Heart right ventricle (tissue), 16 donors: ENCODE results near the gene MRPS17. TPM values are rescaled to one million over a fixed set of nuclear protein-coding genes. Genes with fewer than 3 reads are reported as not detected.

Source experiments
- ATAC-seq, 8 donors: fragments of 200-7000 bp; cut with Tn5 transposase; one replicate each; pipeline ENCODE4 v1.9.1; 2020; ENCODE audit warnings: mild to moderate bottlenecking in 8 of 8, moderate library complexity in 8 of 8, moderate number of reproducible peaks in 1 of 8
- DNase-seq, 2 donors: peaks; one replicate each; pipeline ENCODE4 v3.0.0-alpha.2; 2020
- H3K27ac ChIP-seq, 10 donors: fragments of 200-600 bp; sonication (generic) in 2 of 10; one replicate each; pipeline versions ENCODE4 v1.5.0 to v1.8.0; 2020 to 2022; ENCODE audit warnings: mild to moderate bottlenecking in 3 of 10
- H3K27me3 ChIP-seq, 7 donors: fragments of 200-600 bp; one replicate each; pipeline ENCODE4 v1.8.0; 2021 to 2022; ENCODE audit warnings: mild to moderate bottlenecking in 2 of 7
- H3K36me3 ChIP-seq, 9 donors: fragments of 200-600 bp; sonication (generic) in 1 of 9; one replicate each; pipeline versions ENCODE4 v1.5.0 to v1.8.0; 2020 to 2022; ENCODE audit warnings: mild to moderate bottlenecking in 2 of 9
- H3K4me1 ChIP-seq, 9 donors: fragments of 200-600 bp; sonication (generic) in 1 of 9; one replicate each; pipeline versions ENCODE4 v1.5.0 to v1.8.0; 2020 to 2022; ENCODE audit warnings: mild to moderate bottlenecking in 4 of 9
- H3K4me3 ChIP-seq, 10 donors: fragments of 200-600 bp; sonication (generic) in 2 of 10; one replicate each; pipeline versions ENCODE4 v1.5.0 to v1.8.0; 2020 to 2022; ENCODE audit warnings: mild to moderate bottlenecking in 7 of 10, moderate library complexity in 2 of 10
- H3K9me3 ChIP-seq, 11 donors: fragments of 200-600 bp in 10 of 11; sonication (generic) in 2 of 11; one replicate each; pipeline versions ENCODE4 v1.5.0 to v1.8.0; 2013 to 2022; ENCODE audit warnings: mild to moderate bottlenecking in 2 of 11, control low read depth in 1 of 11, moderate library complexity in 1 of 11
- CTCF ChIP-seq, 9 donors: fragments of 200-600 bp; sonication (generic) in 2 of 9; IDR thresholded peaks; one replicate each; pipeline versions ENCODE4 v1.5.0 to v1.8.0; 2021 to 2022; ENCODE audit warnings: antibody characterized with exemption in 9 of 9, mild to moderate bottlenecking in 5 of 9, moderate library complexity in 1 of 9
- WGBS, 2 donors: extraction: QIAGEN DNeasy Blood & Tissue Kit; methylation state at CpG; one replicate each; pipeline ENCODE4 v1.1.7; 2013; ENCODE audit warnings: inconsistent platforms in 1 of 2; 5-methylcytosine and 5-hydroxymethylcytosine counted together
- intact Hi-C, 10 donors: fragments of 100-400 bp; cut with DNase I; formaldehyde crosslinking; loops; one replicate each; pipeline versions ENCODE4 v1.11.1 to v1.14.2; 2022
- polyA plus RNA-seq, 2 donors: library from polyadenylated mRNA; stranded (reverse); fragments of 200-250 nt; gene quantifications; one replicate each; pipeline ENCODE4 v1.2.3, GENCODE V29; 2013
- total RNA-seq, 10 donors: library from RNA; stranded (reverse); fragmentation: NEBNext Ultra II Directional in 3 of 10; extraction: Animal tissue kit (Norgen Biotek cat#: 25700) in 3 of 10; gene quantifications; one replicate each; pipeline versions ENCODE4 v1.2.1 to v1.2.4, GENCODE V29; 2021 to 2023
- donor health status: Arrhythmogenic right ventricular cardiomyopathy.
- donor health status: ischemic (EF 13 %, LVEDD 7.1; RV severe dilation, severe dysfunction).
- donor health status: healthy with polysubstance abuse.
- donor health status: DM: no; HTN: yes; CAD: no.
- donor health status: DM: no; HTN: no; CAD: no.
- donor health status: ischemic (EF 25% LVEDD 6.9; RV normal size, moderate dysfunction).
- donor health status: ischemic (EF 25% LVEDD 5.7; RV mildly dilated, moderate dysfunction).
- donor health status: healthy.
- donor health status: DM: yes; HTN: yes; CAD: no.
- donor health status: Ischemic cardiomyopathy.
- donor health status: ischemic (EF 35%, LVEDD 5.7; RV mildly dilated, moderate dysfunction).
- donor health status: nonischemic (EF 11% LVEDD 7.7; RV severe dilation, severe dysfunction).
- donor health status: DM: yes; HTN: yes; CAD: no.
- donor health status: PGD.
- donor health status: ischemic (EF 29% LVEDD 5.4; RV normal size, mild dysfunction).
- donor health status: nonischemic (EF 23%, LVEDD 6.1; RV moderate dilation, normal function).

Gene MRPS17
- total and polyA plus RNA-seq, 12 donors: 15.9 to 23.6 (median 17.6) TPM

- Histone ChIP-seq H3K27ac (peak overlapping the region in 3 of 10 donors; percentile 13 to 97 (median 87)), H3K9me3 (no peaks in the 10 kb centered on the region), H3K4me1 (peaks cover 0 to 80% (median 32%) of the 10 kb centered on the region in 9 donors), H3K27me3 (no peaks in the 10 kb centered on the region), H3K4me3 (no peak overlapping the region), H3K36me3 (peaks cover 0 to 35% (median 0%) of the 10 kb centered on the region in 9 donors)
- TF ChIP-seq CTCF (IDR thresholded peaks at IDR 0.05): no peak
- no peak for DNase-seq
- intact Hi-C loops: loop anchor here in 3 of 10 donors (5.0 to 10.0 kb wide), 4 partner anchors 85 to 605 kb away; partner anchors contain the start of genes LANCL2 (in 1 of the 3), SUMF2 (in 1 of the 3) and ZNF713 (in 1 of the 3)
- ATAC-seq: no peak
- WGBS, 2 donors: 66 to 74% methylated on average over 11 of the region's 11 CpGs
These were observed 17.7 kb downstream of the MRPS17 start for GRCh38 chr7:55969391-55969790.

DNA sequence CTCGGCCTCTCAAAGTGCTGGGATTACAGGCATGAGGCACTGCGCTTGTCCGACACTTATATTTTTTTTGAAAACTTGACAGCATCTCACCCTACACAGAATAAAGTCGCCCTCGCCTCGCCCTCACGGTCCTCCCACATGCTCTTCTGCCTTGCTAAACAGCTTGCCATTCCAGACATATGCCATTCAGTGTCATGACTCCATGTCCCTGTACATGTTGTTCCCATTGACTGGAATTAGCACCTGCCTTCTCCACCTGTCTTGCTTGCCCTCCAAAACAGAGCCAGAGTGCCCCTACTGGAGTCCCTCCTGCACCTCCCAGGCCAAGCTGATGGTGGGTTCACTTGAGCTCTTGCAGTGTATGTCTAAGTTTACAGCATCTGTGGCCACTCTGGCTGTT is 18.9 kb downstream of the MRPS17 start:
- 70 to 83% methylated on average over 7 of the region's 7 CpGs for WGBS, 2 donors
- Histone ChIP-seq H3K36me3 (peaks cover 0 to 35% (median 0%) of the 10 kb centered on the region in 9 donors), H3K9me3 (no peaks in the 10 kb centered on the region), H3K4me1 (peaks cover 0 to 78% (median 28%) of the 10 kb centered on the region in 9 donors), H3K4me3 (no peak overlapping the region), H3K27ac (peak overlapping the region; percentile 50 to 97 (median 76)), H3K27me3 (no peaks in the 10 kb centered on the region)
- intact Hi-C loops: no loop called here
- no peak for DNase-seq
- TF ChIP-seq CTCF (IDR thresholded peaks at IDR 0.05): no peak
- ATAC-seq: peak in 6 of 8 donors; percentile 28 to 79 (median 41)

- H3K36me3 ChIP-seq: peaks cover 0 to 35% (median 0%) of the 10 kb centered on the region in 9 donors
- peak; percentile 50 to 89 (median 79) for ATAC-seq
- peaks cover 0 to 78% (median 24%) of the 10 kb centered on the region in 9 donors for H3K4me1 ChIP-seq
- H3K9me3 ChIP-seq: no peaks in the 10 kb centered on the region
- H3K27ac ChIP-seq: peak overlapping the region; percentile 50 to 97 (median 76)
- intact Hi-C loops: no loop called here
- WGBS, 2 donors: 47 to 50% methylated on average over 8 of the region's 8 CpGs
- no peak for TF ChIP-seq CTCF (IDR thresholded peaks at IDR 0.05)
- no peaks in the 10 kb centered on the region for H3K27me3 ChIP-seq
- peak in 1 of 2 donors; percentile 51 for DNase-seq
- peak overlapping the region in 5 of 10 donors; percentile 1 to 23 (median 10) for H3K4me3 ChIP-seq
These were observed 19.3 kb downstream of the MRPS17 start for GRCh38 chr7:55970978-55971377.

- WGBS, 2 donors: 81 to 88% methylated on average over 7 of the region's 7 CpGs
- H3K27ac ChIP-seq: peak overlapping the region in 4 of 10 donors; percentile 1 to 97 (median 7)
These were observed 22.1 kb downstream of the MRPS17 start for GRCh38 chr7:55973747-55974250.

More at GRCh38 chr7:55973747-55974250, 22.1 kb downstream of the MRPS17 start:
- Histone ChIP-seq H3K4me1 (peaks cover 0 to 80% (median 16%) of the 10 kb centered on the region in 9 donors), H3K36me3 (peaks cover 0 to 27% (median 4%) of the 10 kb centered on the region in 9 donors), H3K27me3 (no peaks in the 10 kb centered on the region), H3K4me3 (no peak overlapping the region), H3K9me3 (no peaks in the 10 kb centered on the region)
- no peak for ATAC-seq
- no peak for TF ChIP-seq CTCF (IDR thresholded peaks at IDR 0.05)
- intact Hi-C loops: no loop called here
- no peak for DNase-seq
